ENCODE data around the gene LMX1B.

LMX1B gene

GRCh38 chr9:126687930-126688461 lies 74.3 kb downstream of the LMX1B start:
- no peaks in the 10 kb centered on the region for H3K9me3 ChIP-seq (ENCODE audit: control insufficient read depth in 1 of 2, low read length in 2 of 2)
- no peak overlapping the region for H3K4me3 ChIP-seq (ENCODE audit: low read depth in 1 of 2, low read length in 2 of 2)
- no peaks in the 10 kb centered on the region for H3K4me1 ChIP-seq (ENCODE audit: control insufficient read depth in 1 of 2, insufficient read depth in 2 of 2, low read length in 2 of 2)
- no peaks in the 10 kb centered on the region for H3K36me3 ChIP-seq (ENCODE audit: control insufficient read depth in 1 of 2, insufficient read depth in 2 of 2, low read length in 2 of 2)
- no peak overlapping the region for H3K27ac ChIP-seq (ENCODE audit: low read depth, low read length)
- H3K9ac ChIP-seq (ENCODE audit: low read depth in 1 of 2, low read length in 2 of 2) = no peak overlapping the region
- H3K27me3 ChIP-seq (ENCODE audit: control insufficient read depth in 1 of 2, insufficient read depth in 2 of 2, low read length in 2 of 2) = peaks cover 44 to 46% of the 10 kb centered on the region in 2 donors

GRCh38 chr9:126688617-126689016 lies 74.9 kb downstream of the LMX1B start:
- no peaks in the 10 kb centered on the region for H3K36me3 ChIP-seq (ENCODE audit: control insufficient read depth in 1 of 2, insufficient read depth in 2 of 2, low read length in 2 of 2)
- H3K4me1 ChIP-seq (ENCODE audit: control insufficient read depth in 1 of 2, insufficient read depth in 2 of 2, low read length in 2 of 2) = no peaks in the 10 kb centered on the region
- H3K9ac ChIP-seq (ENCODE audit: low read depth in 1 of 2, low read length in 2 of 2) = no peak overlapping the region
- no peaks in the 10 kb centered on the region for H3K9me3 ChIP-seq (ENCODE audit: control insufficient read depth in 1 of 2, low read length in 2 of 2)
- H3K27ac ChIP-seq (ENCODE audit: low read depth, low read length) = no peak overlapping the region
- H3K4me3 ChIP-seq (ENCODE audit: low read depth in 1 of 2, low read length in 2 of 2) = no peak overlapping the region
- H3K27me3 ChIP-seq (ENCODE audit: control insufficient read depth in 1 of 2, insufficient read depth in 2 of 2, low read length in 2 of 2) = peaks cover 40 to 42% of the 10 kb centered on the region in 2 donors

- Histone ChIP-seq H3K9me3 (ENCODE audit: control insufficient read depth in 1 of 2, low read length in 2 of 2) (no peaks in the 10 kb centered on the region), H3K36me3 (ENCODE audit: control insufficient read depth in 1 of 2, insufficient read depth in 2 of 2, low read length in 2 of 2) (no peaks in the 10 kb centered on the region), H3K27ac (ENCODE audit: low read depth, low read length) (no peak overlapping the region), H3K9ac (ENCODE audit: low read depth in 1 of 2, low read length in 2 of 2) (no peak overlapping the region), H3K4me1 (ENCODE audit: control insufficient read depth in 1 of 2, insufficient read depth in 2 of 2, low read length in 2 of 2) (no peaks in the 10 kb centered on the region), H3K27me3 (ENCODE audit: control insufficient read depth in 1 of 2, insufficient read depth in 2 of 2, low read length in 2 of 2) (peaks cover 34 to 36% of the 10 kb centered on the region in 2 donors), H3K4me3 (ENCODE audit: low read depth in 1 of 2, low read length in 2 of 2) (no peak overlapping the region)
Measured at GRCh38 chr9:126689027-126689825, 75.5 kb downstream of the LMX1B start.

GRCh38 chr9:126690431-126691051 lies 76.8 kb downstream of the LMX1B start:
- no peak overlapping the region for H3K27ac ChIP-seq (ENCODE audit: low read depth, low read length)
- no peak overlapping the region for H3K9ac ChIP-seq (ENCODE audit: low read depth in 1 of 2, low read length in 2 of 2)
- no peaks in the 10 kb centered on the region for H3K4me1 ChIP-seq (ENCODE audit: control insufficient read depth in 1 of 2, insufficient read depth in 2 of 2, low read length in 2 of 2)
- no peaks in the 10 kb centered on the region for H3K36me3 ChIP-seq (ENCODE audit: control insufficient read depth in 1 of 2, insufficient read depth in 2 of 2, low read length in 2 of 2)
- no peak overlapping the region for H3K4me3 ChIP-seq (ENCODE audit: low read depth in 1 of 2, low read length in 2 of 2)
- H3K27me3 ChIP-seq (ENCODE audit: control insufficient read depth in 1 of 2, insufficient read depth in 2 of 2, low read length in 2 of 2) = peaks cover 21 to 28% of the 10 kb centered on the region in 2 donors
- H3K9me3 ChIP-seq (ENCODE audit: control insufficient read depth in 1 of 2, low read length in 2 of 2) = no peaks in the 10 kb centered on the region

GRCh38 chr9:126692041-126692758 lies 78.5 kb downstream of the LMX1B start:
- Histone ChIP-seq H3K9ac (ENCODE audit: low read depth in 1 of 2, low read length in 2 of 2) (no peak overlapping the region), H3K9me3 (ENCODE audit: control insufficient read depth in 1 of 2, low read length in 2 of 2) (no peaks in the 10 kb centered on the region), H3K4me1 (ENCODE audit: control insufficient read depth in 1 of 2, insufficient read depth in 2 of 2, low read length in 2 of 2) (no peaks in the 10 kb centered on the region), H3K27ac (ENCODE audit: low read depth, low read length) (no peak overlapping the region), H3K27me3 (ENCODE audit: control insufficient read depth in 1 of 2, insufficient read depth in 2 of 2, low read length in 2 of 2) (peaks cover 18 to 24% of the 10 kb centered on the region in 2 donors), H3K36me3 (ENCODE audit: control insufficient read depth in 1 of 2, insufficient read depth in 2 of 2, low read length in 2 of 2) (no peaks in the 10 kb centered on the region), H3K4me3 (ENCODE audit: low read depth in 1 of 2, low read length in 2 of 2) (no peak overlapping the region)

GRCh38 chr9:126692759-126693427 lies 79.2 kb downstream of the LMX1B start:
- Histone ChIP-seq H3K4me3 (ENCODE audit: low read depth in 1 of 2, low read length in 2 of 2) (no peak overlapping the region), H3K4me1 (ENCODE audit: control insufficient read depth in 1 of 2, insufficient read depth in 2 of 2, low read length in 2 of 2) (no peaks in the 10 kb centered on the region), H3K9me3 (ENCODE audit: control insufficient read depth in 1 of 2, low read length in 2 of 2) (no peaks in the 10 kb centered on the region), H3K27me3 (ENCODE audit: control insufficient read depth in 1 of 2, insufficient read depth in 2 of 2, low read length in 2 of 2) (peaks cover 18 to 24% of the 10 kb centered on the region in 2 donors), H3K36me3 (ENCODE audit: control insufficient read depth in 1 of 2, insufficient read depth in 2 of 2, low read length in 2 of 2) (no peaks in the 10 kb centered on the region), H3K9ac (ENCODE audit: low read depth in 1 of 2, low read length in 2 of 2) (no peak overlapping the region), H3K27ac (ENCODE audit: low read depth, low read length) (no peak overlapping the region)

GRCh38 chr9:126693428-126693944 lies 79.8 kb downstream of the LMX1B start:
- Histone ChIP-seq H3K27ac (ENCODE audit: low read depth, low read length) (no peak overlapping the region), H3K9ac (ENCODE audit: low read depth in 1 of 2, low read length in 2 of 2) (no peak overlapping the region), H3K36me3 (ENCODE audit: control insufficient read depth in 1 of 2, insufficient read depth in 2 of 2, low read length in 2 of 2) (no peaks in the 10 kb centered on the region), H3K9me3 (ENCODE audit: control insufficient read depth in 1 of 2, low read length in 2 of 2) (no peaks in the 10 kb centered on the region), H3K4me1 (ENCODE audit: control insufficient read depth in 1 of 2, insufficient read depth in 2 of 2, low read length in 2 of 2) (no peaks in the 10 kb centered on the region), H3K27me3 (ENCODE audit: control insufficient read depth in 1 of 2, insufficient read depth in 2 of 2, low read length in 2 of 2) (peaks cover 12 to 22% of the 10 kb centered on the region in 2 donors), H3K4me3 (ENCODE audit: low read depth in 1 of 2, low read length in 2 of 2) (no peak overlapping the region)

GRCh38 chr9:126694206-126695081 lies 80.7 kb downstream of the LMX1B start:
- Histone ChIP-seq H3K4me3 (ENCODE audit: low read depth in 1 of 2, low read length in 2 of 2) (no peak overlapping the region), H3K9me3 (ENCODE audit: control insufficient read depth in 1 of 2, low read length in 2 of 2) (no peaks in the 10 kb centered on the region), H3K9ac (ENCODE audit: low read depth in 1 of 2, low read length in 2 of 2) (no peak overlapping the region), H3K4me1 (ENCODE audit: control insufficient read depth in 1 of 2, insufficient read depth in 2 of 2, low read length in 2 of 2) (no peaks in the 10 kb centered on the region), H3K27me3 (ENCODE audit: control insufficient read depth in 1 of 2, insufficient read depth in 2 of 2, low read length in 2 of 2) (peaks cover 6 to 15% of the 10 kb centered on the region in 2 donors), H3K36me3 (ENCODE audit: control insufficient read depth in 1 of 2, insufficient read depth in 2 of 2, low read length in 2 of 2) (no peaks in the 10 kb centered on the region), H3K27ac (ENCODE audit: low read depth, low read length) (no peak overlapping the region)

- Histone ChIP-seq H3K36me3 (ENCODE audit: control insufficient read depth in 1 of 2, insufficient read depth in 2 of 2, low read length in 2 of 2) (no peaks in the 10 kb centered on the region), H3K27me3 (ENCODE audit: control insufficient read depth in 1 of 2, insufficient read depth in 2 of 2, low read length in 2 of 2) (peaks cover 6 to 20% of the 10 kb centered on the region in 2 donors), H3K4me1 (ENCODE audit: control insufficient read depth in 1 of 2, insufficient read depth in 2 of 2, low read length in 2 of 2) (no peaks in the 10 kb centered on the region), H3K4me3 (ENCODE audit: low read depth in 1 of 2, low read length in 2 of 2) (no peak overlapping the region), H3K9ac (ENCODE audit: low read depth in 1 of 2, low read length in 2 of 2) (no peak overlapping the region), H3K27ac (ENCODE audit: low read depth, low read length) (no peak overlapping the region), H3K9me3 (ENCODE audit: control insufficient read depth in 1 of 2, low read length in 2 of 2) (no peaks in the 10 kb centered on the region)
Measured at GRCh38 chr9:126695186-126695585, 81.5 kb downstream of the LMX1B start.
